HepG2 (cell line): ENCODE results near the gene TPST1. TPM values are rescaled to one million over a fixed set of nuclear protein-coding genes. Genes with fewer than 3 reads are reported as not detected.

Source experiments
- ARNT2 ChIP-seq: sonication (generic); formaldehyde crosslinking; IDR thresholded peaks from 2 replicates; pipeline ENCODE4 v1.8.0; 2022; ENCODE audit warnings: mild to moderate bottlenecking, low read depth, missing genetic modification reagents, moderate library complexity
- HMGXB4 ChIP-seq, 2 experiments: sonication (generic) in 1 of 2; formaldehyde crosslinking in 1 of 2; IDR thresholded peaks; 2 replicates each; pipeline versions ENCODE4 v1.4.0 to v1.6.1; 2018 to 2020; ENCODE audit warnings: missing genetic modification reagents in 2 of 2, borderline replicate concordance in 1 of 2, low read depth in 1 of 2, mild to moderate bottlenecking in 1 of 2, missing biosample characterization in 1 of 2
- RELA ChIP-seq: sonication (generic); formaldehyde crosslinking; IDR thresholded peaks from 2 replicates; pipeline ENCODE4 v1.4.0; 2020; ENCODE audit warnings: missing genetic modification reagents
- ZBTB10 ChIP-seq: sonication (generic); formaldehyde crosslinking; IDR thresholded peaks from 2 replicates; pipeline ENCODE4 v1.4.0; 2020; ENCODE audit warnings: missing genetic modification reagents, borderline replicate concordance
- ZBTB4 ChIP-seq: sonication (generic); formaldehyde crosslinking; IDR thresholded peaks from 2 replicates; pipeline ENCODE4 v1.4.0; 2020; ENCODE audit warnings: missing genetic modification reagents, mild to moderate bottlenecking, borderline replicate concordance
- ZNF121 ChIP-seq: sonication (generic); formaldehyde crosslinking; IDR thresholded peaks from 2 replicates; pipeline ENCODE4 v1.5.0; 2020; ENCODE audit warnings: mild to moderate bottlenecking, missing genetic modification reagents
- ZNF282 ChIP-seq: fragments of 450-650 bp; IDR thresholded peaks from 2 replicates; pipeline ENCODE4 v1.6.1; 2018; ENCODE audit not compliant: partially characterized antibody
- ZNF292 ChIP-seq: sonication (generic); formaldehyde crosslinking; IDR thresholded peaks from 2 replicates; pipeline ENCODE4 v1.8.1; 2022; ENCODE audit warnings: mild to moderate bottlenecking, low read depth, missing genetic modification reagents, borderline replicate concordance
- ZNF343 ChIP-seq: sonication (generic); formaldehyde crosslinking; IDR thresholded peaks from 2 replicates; pipeline ENCODE4 v1.4.0; 2020; ENCODE audit warnings: mild to moderate bottlenecking, missing genetic modification reagents
- ZNF564 ChIP-seq: sonication (generic); formaldehyde crosslinking; IDR thresholded peaks from 2 replicates; pipeline ENCODE4 v1.8.1; 2023; ENCODE audit warnings: mild to moderate bottlenecking, missing genetic modification reagents
- ZNF615 ChIP-seq: sonication (generic); formaldehyde crosslinking; IDR thresholded peaks from 2 replicates; pipeline ENCODE4 v1.5.0; 2020; ENCODE audit warnings: mild to moderate bottlenecking, missing genetic modification reagents, borderline replicate concordance
- ZSCAN9 ChIP-seq: IDR thresholded peaks from 2 replicates; pipeline ENCODE4 v1.6.1; 2016; ENCODE audit warnings: borderline replicate concordance
- polyA plus RNA-seq, 8 experiments: library from polyadenylated mRNA; depleted of rRNA in 3 of 8; stranded (reverse) in 7 of 8; unstranded in 1 of 8; fragments of >200 nt; fragmentation: Illumina TruSeq in 4 of 8; extraction: Trizol in 4 of 8; gene quantifications; 2 replicates each; pipeline versions ENCODE4 v1.2.1 to v1.2.3, GENCODE V29; 2011 to 2016; ENCODE audit warnings: low read depth in 4 of 8, missing spikeins in 1 of 8, mixed read lengths in 1 of 8; ENCODE audit not compliant: insufficient read depth in 1 of 8
- total RNA-seq, 5 experiments: library from RNA; depleted of rRNA; stranded (reverse); fragments of >200 nt; fragmentation: Illumina TruSeq; extraction: Trizol; gene quantifications; 2 replicates each; pipeline ENCODE4 v1.2.3, GENCODE V29; 2016; ENCODE audit warnings: low read depth in 1 of 5
- TF ChIP-seq, protein P1 (sequence below): sonication (generic); formaldehyde crosslinking; IDR thresholded peaks from 2 replicates; pipeline ENCODE4 v1.4.0; 2020; ENCODE audit warnings: missing genetic modification reagents, borderline replicate concordance
- TF ChIP-seq, protein P2 (sequence below): sonication (generic); formaldehyde crosslinking; IDR thresholded peaks from 2 replicates; pipeline ENCODE4 v1.4.0; 2020; ENCODE audit warnings: mild to moderate bottlenecking, missing genetic modification reagents, borderline replicate concordance

Gene TPST1
- total and polyA plus RNA-seq, 2 of the 13 experiments (the other 11 are each of a cell fraction or from before 2014, with no cell fraction given), result 24.3 to 34.1 TPM

- TF ChIP-seq ZBTB10 (CRISPR knock-in tag), result no peak
- TF ChIP-seq ZNF282, result no peak
- TF ChIP-seq, protein P1, sequence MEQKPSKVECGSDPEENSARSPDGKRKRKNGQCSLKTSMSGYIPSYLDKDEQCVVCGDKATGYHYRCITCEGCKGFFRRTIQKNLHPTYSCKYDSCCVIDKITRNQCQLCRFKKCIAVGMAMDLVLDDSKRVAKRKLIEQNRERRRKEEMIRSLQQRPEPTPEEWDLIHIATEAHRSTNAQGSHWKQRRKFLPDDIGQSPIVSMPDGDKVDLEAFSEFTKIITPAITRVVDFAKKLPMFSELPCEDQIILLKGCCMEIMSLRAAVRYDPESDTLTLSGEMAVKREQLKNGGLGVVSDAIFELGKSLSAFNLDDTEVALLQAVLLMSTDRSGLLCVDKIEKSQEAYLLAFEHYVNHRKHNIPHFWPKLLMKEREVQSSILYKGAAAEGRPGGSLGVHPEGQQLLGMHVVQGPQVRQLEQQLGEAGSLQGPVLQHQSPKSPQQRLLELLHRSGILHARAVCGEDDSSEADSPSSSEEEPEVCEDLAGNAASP (CRISPR knock-in tag), result no peak
- TF ChIP-seq ZNF121 (CRISPR knock-in tag), result no peak
- TF ChIP-seq ZNF292, result peak; percentile 66; the same call in 1 of the 2 replicates
- TF ChIP-seq ZNF564 (CRISPR knock-in tag), result no peak
- no peak for TF ChIP-seq ZNF343 (CRISPR knock-in tag)
- peak; percentile 38; the same call in 1 of the 2 replicates for TF ChIP-seq ZSCAN9 (CRISPR knock-in tag)
- no peak for TF ChIP-seq ZNF615
- TF ChIP-seq, protein P2, sequence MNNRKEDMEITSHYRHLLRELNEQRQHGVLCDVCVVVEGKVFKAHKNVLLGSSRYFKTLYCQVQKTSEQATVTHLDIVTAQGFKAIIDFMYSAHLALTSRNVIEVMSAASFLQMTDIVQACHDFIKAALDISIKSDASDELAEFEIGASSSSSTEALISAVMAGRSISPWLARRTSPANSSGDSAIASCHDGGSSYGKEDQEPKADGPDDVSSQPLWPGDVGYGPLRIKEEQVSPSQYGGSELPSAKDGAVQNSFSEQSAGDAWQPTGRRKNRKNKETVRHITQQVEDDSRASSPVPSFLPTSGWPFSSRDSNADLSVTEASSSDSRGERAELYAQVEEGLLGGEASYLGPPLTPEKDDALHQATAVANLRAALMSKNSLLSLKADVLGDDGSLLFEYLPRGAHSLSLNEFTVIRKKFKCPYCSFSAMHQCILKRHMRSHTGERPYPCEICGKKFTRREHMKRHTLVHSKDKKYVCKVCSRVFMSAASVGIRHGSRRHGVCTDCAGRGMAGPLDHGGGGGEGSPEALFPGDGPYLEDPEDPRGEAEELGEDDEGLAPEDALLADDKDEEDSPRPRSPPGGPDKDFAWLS (CRISPR knock-in tag), result no peak
- TF ChIP-seq ARNT2 (CRISPR knock-in tag), result no peak; the same call in 1 of the 2 replicates
- TF ChIP-seq HMGXB4 (CRISPR knock-in tag; IDR thresholded peaks at IDR 0.05; ENCODE audit: borderline replicate concordance in 1 of 2, low read depth in 1 of 2), result 0 out of 4 replicates have a peak, but pooled peaks of 1 of the 2 experiments have one; percentile 55
- no peak for TF ChIP-seq RELA (CRISPR knock-in tag)
- no peak for TF ChIP-seq ZBTB4 (CRISPR knock-in tag)
These were observed 102.6 kb downstream of the TPST1 start (continued) for GRCh38 chr7:66307591-66308215.
